IPS DF 6.9 (cell line): ENCODE measurements around the gene SMYD3.

Source experiments
- DNase-seq: peaks from one replicate; pipeline ENCODE4 v3.0.0-alpha.2; 2013; ENCODE audit warnings: low read depth, low spot score
- H3K27ac ChIP-seq: one replicate; pipeline ENCODE4 v1.5.1; 2013; ENCODE audit warnings: low read length, control low read depth
- H3K27me3 ChIP-seq: 2 replicates; pipeline ENCODE4 v1.6.1; 2013; ENCODE audit warnings: mild to moderate bottlenecking, low read length; ENCODE audit not compliant: control insufficient read depth, insufficient read depth
- H3K36me3 ChIP-seq: 2 replicates; pipeline ENCODE4 v1.6.1; 2013; ENCODE audit warnings: low read length; ENCODE audit not compliant: control insufficient read depth, insufficient read depth
- H3K4me1 ChIP-seq: 2 replicates; pipeline ENCODE4 v1.6.1; 2013; ENCODE audit warnings: low read length; ENCODE audit not compliant: control insufficient read depth, insufficient read depth
- H3K4me3 ChIP-seq: 2 replicates; pipeline ENCODE4 v1.5.1; 2013; ENCODE audit warnings: mild to moderate bottlenecking, low read length
- H3K9me3 ChIP-seq: 2 replicates; pipeline ENCODE4 v1.6.1; 2013; ENCODE audit warnings: low read length, inconsistent platforms; ENCODE audit not compliant: control insufficient read depth, insufficient read depth
- WGBS: extraction: QIAGEN DNeasy Blood & Tissue Kit; methylation state at CpG from one replicate; pipeline ENCODE4 v1.1.7; 2013; ENCODE audit warnings: mixed read lengths, missing lambda C conversion rate; ENCODE audit not compliant: insufficient read length, insufficient coverage; 5-methylcytosine and 5-hydroxymethylcytosine counted together

The SMYD3 gene

DNA sequence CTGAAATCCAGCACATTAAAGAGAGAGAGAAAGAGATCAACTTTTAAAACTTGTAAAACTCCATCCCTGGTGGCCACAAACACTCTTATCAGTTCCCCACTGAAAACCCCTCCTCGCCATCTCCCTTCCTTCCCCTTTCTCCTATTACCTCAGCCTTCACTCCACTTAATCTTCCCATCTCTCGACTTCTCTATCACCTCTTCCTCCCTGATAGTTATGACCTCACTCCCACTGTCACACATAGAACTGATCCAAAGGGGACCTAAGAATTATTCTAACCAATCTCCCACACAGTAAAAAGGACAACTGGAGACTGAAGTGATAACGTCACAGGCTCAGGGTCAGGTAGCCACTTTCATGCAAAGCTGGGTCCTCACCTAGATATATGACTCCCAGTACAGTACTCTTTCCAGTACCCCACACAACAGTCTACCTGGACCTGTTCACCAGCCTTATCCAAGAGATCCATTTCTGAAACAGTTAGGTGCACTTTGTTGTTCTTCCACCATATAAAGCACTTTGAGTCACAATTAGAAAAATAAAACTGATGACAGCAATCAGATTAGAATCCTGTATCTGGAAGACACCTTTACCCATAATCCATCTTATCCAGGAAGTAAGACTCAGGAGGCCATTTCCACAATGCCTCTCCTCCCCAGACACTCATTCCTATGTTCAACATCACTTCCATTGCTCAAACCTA is 324.8 kb downstream of the SMYD3 start:
- Histone ChIP-seq H3K27me3 (no peaks in the 10 kb centered on the region), H3K4me3 (no peak overlapping the region), H3K9me3 (no peaks in the 10 kb centered on the region), H3K36me3 (no peaks in the 10 kb centered on the region), H3K27ac (no peak overlapping the region), H3K4me1 (no peaks in the 10 kb centered on the region)
- no peak for DNase-seq
- WGBS: 100% methylated on average over 2 of the region's 3 CpGs

GRCh38 chr1:246181241-246181640 is 325.8 kb downstream of the SMYD3 start:
- no peaks in the 10 kb centered on the region for H3K27me3 ChIP-seq
- no peak for DNase-seq
- no peak overlapping the region for H3K4me3 ChIP-seq
- no peaks in the 10 kb centered on the region for H3K9me3 ChIP-seq
- H3K36me3 ChIP-seq: no peaks in the 10 kb centered on the region
- H3K4me1 ChIP-seq: no peaks in the 10 kb centered on the region
- no peak overlapping the region for H3K27ac ChIP-seq

GRCh38 chr1:246179401-246179800 is 327.7 kb downstream of the SMYD3 start:
- Histone ChIP-seq H3K4me3 (no peak overlapping the region), H3K4me1 (no peaks in the 10 kb centered on the region), H3K36me3 (no peaks in the 10 kb centered on the region), H3K27me3 (no peaks in the 10 kb centered on the region), H3K9me3 (no peaks in the 10 kb centered on the region), H3K27ac (no peak overlapping the region)
- WGBS: no CpG with 5 or more reads among the region's 1 CpG
- DNase-seq: no peak

GRCh38 chr1:246178717-246179311 is 328.3 kb downstream of the SMYD3 start:
- no peak for DNase-seq
- Histone ChIP-seq H3K27me3 (no peaks in the 10 kb centered on the region), H3K4me1 (no peaks in the 10 kb centered on the region), H3K36me3 (no peaks in the 10 kb centered on the region), H3K4me3 (no peak overlapping the region), H3K27ac (no peak overlapping the region), H3K9me3 (no peaks in the 10 kb centered on the region)
- WGBS: no CpG with 5 or more reads among the region's 6 CpGs

DNA sequence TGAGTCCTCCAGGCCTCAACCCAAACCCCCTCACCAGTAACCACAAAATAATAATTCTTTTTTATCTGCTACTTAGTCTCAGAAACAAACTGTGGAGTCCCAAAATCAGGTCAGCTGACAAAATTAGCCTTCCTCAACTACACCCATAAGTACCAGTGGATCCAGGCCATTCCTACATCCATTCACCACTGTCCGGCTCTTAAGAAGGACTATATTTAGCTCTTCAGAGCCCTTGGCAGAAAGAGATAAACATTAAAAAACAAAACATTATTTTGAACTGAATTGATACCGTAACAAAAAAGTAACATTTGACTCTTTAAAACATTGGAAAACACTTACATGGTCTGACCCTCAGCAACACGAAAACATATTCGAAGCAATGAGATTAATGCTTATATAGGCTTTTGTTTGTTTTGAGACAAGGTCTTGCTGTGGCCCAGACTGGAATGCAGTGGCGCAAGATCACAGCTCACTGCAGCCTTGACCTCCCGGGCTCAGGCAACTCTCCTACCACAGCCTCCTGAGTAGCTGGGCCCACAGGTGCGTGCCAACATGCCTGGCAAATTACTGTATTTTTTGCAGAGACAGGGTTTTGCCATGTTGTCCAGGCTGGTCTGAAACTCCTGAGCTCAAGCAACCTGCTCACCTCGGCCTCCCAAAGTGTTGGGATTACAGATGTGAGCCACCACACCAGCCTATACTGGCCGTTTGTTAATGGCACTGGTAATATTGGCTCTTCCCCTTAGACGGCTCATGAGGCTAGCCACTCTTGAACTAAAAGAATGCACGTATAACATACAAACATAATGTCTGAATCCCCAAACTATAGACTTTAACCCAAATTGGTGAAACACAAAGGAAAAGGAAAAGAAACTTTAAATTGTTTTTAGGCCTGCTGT is 330.7 kb downstream of the SMYD3 start:
- no peak overlapping the region for H3K4me3 ChIP-seq
- no peaks in the 10 kb centered on the region for H3K4me1 ChIP-seq
- H3K9me3 ChIP-seq: no peaks in the 10 kb centered on the region
- no CpG with 5 or more reads among the region's 11 CpGs for WGBS
- DNase-seq: no peak
- H3K36me3 ChIP-seq: no peaks in the 10 kb centered on the region
- H3K27me3 ChIP-seq: no peaks in the 10 kb centered on the region
- no peak overlapping the region for H3K27ac ChIP-seq

DNA sequence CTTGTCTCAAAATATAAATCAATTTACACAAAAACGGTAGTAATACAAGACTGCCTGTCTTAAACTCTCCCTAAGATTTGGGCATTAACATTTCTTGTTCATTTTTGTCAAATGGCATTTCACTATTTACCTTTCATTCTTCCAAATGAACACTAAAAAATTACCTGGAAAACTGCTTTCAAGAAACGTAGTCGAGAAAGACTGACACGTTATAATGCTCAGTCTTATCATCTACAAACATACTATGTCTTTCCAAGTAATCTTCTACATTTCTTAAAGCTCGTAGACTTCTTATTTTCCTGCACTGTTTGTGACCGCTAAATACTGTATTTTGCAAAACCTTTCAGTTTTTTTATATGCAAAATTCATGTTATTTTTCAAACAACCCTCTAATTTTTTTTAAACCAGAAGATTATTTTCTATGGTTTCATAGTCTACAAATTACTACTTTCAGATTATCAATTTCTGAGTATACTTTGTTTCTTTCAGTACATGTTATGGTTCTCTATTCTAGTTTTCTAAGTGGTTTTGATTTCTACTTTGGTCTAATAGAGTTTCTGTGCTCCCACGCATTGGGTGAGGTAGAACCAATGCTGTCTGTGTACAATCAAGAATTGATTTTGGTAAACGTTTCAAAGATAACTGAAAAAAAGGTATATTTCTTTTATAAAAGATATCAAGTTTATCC is 336.4 kb downstream of the SMYD3 start:
- no peaks in the 10 kb centered on the region for H3K27me3 ChIP-seq
- no peaks in the 10 kb centered on the region for H3K4me1 ChIP-seq
- H3K36me3 ChIP-seq: no peaks in the 10 kb centered on the region
- H3K9me3 ChIP-seq: no peaks in the 10 kb centered on the region
- no peak overlapping the region for H3K4me3 ChIP-seq
- H3K27ac ChIP-seq: no peak overlapping the region
- DNase-seq: no peak
- WGBS: no CpG with 5 or more reads among the region's 8 CpGs

GRCh38 chr1:246169486-246169885 is 337.6 kb downstream of the SMYD3 start:
- no peaks in the 10 kb centered on the region for H3K9me3 ChIP-seq
- no peaks in the 10 kb centered on the region for H3K27me3 ChIP-seq
- H3K27ac ChIP-seq: no peak overlapping the region
- WGBS: no CpG with 5 or more reads among the region's 8 CpGs
- no peaks in the 10 kb centered on the region for H3K36me3 ChIP-seq
- H3K4me3 ChIP-seq: no peak overlapping the region
- no peaks in the 10 kb centered on the region for H3K4me1 ChIP-seq
- DNase-seq: no peak

DNA sequence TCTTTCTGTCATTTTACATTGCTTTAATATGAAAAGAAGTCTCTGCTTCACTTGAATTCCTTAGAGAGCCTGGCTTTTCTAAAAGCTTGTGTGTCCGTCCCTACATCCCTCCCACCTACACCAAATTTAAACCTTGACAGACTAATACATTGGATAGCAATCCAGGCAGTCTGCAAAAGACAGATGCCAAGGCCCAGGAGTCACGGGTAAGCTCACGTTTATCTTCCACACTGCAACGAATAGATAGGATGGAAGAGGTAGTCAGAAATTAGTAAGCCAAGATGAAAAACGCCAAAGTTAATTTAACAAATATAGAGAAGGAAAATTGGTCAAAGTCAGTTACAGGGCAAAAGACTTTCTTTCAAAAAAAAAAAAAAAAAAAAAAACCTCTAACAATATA is 338.1 kb downstream of the SMYD3 start:
- no peak overlapping the region for H3K27ac ChIP-seq
- no peaks in the 10 kb centered on the region for H3K9me3 ChIP-seq
- no CpG with 5 or more reads among the region's 5 CpGs for WGBS
- no peaks in the 10 kb centered on the region for H3K4me1 ChIP-seq
- H3K27me3 ChIP-seq: no peaks in the 10 kb centered on the region
- no peaks in the 10 kb centered on the region for H3K36me3 ChIP-seq
- DNase-seq: no peak
- no peak overlapping the region for H3K4me3 ChIP-seq

- H3K4me1 ChIP-seq: no peaks in the 10 kb centered on the region
- no peak overlapping the region for H3K4me3 ChIP-seq
- no peaks in the 10 kb centered on the region for H3K27me3 ChIP-seq
- no CpG with 5 or more reads among the region's 11 CpGs for WGBS
- DNase-seq: no peak
- no peaks in the 10 kb centered on the region for H3K36me3 ChIP-seq
- no peaks in the 10 kb centered on the region for H3K9me3 ChIP-seq
- H3K27ac ChIP-seq: no peak overlapping the region
These were observed 340.2 kb downstream of the SMYD3 start for GRCh38 chr1:246166841-246167240.
